ENCODE data around the gene CMPK2. TPM values are rescaled to one million over a fixed set of nuclear protein-coding genes. Genes with fewer than 3 reads are reported as not detected.

CMPK2 gene
- total RNA-seq, 3 donors from 2014 or later, result 7.2 to 15.8 (median 9.8) TPM

DNA sequence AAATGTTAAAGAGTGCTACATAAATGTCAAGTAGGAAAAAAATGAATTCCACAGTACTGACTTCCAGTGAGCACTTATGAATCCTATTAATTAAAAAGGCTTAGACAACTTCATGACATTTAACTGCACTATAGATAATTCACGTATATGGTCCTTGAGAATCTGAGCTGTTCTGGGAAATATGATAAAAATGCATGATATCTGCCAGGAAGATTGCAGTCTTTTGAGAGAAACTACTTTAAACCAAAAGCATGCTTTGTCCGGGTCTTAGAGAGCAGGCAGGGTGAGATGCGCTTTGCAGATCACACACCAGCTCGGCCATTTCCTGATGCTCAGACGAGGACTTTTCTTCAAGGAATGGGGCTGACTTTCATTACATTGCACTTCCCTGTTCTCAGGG lies 42.6 kb downstream of the CMPK2 start:
- ATAC-seq (no peak), DNase-seq (no peak)
- no peaks in the 10 kb centered on the region for H3K4me1 ChIP-seq (ENCODE audit: low read depth)
- TF ChIP-seq, protein P1, sequence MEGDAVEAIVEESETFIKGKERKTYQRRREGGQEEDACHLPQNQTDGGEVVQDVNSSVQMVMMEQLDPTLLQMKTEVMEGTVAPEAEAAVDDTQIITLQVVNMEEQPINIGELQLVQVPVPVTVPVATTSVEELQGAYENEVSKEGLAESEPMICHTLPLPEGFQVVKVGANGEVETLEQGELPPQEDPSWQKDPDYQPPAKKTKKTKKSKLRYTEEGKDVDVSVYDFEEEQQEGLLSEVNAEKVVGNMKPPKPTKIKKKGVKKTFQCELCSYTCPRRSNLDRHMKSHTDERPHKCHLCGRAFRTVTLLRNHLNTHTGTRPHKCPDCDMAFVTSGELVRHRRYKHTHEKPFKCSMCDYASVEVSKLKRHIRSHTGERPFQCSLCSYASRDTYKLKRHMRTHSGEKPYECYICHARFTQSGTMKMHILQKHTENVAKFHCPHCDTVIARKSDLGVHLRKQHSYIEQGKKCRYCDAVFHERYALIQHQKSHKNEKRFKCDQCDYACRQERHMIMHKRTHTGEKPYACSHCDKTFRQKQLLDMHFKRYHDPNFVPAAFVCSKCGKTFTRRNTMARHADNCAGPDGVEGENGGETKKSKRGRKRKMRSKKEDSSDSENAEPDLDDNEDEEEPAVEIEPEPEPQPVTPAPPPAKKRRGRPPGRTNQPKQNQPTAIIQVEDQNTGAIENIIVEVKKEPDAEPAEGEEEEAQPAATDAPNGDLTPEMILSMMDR (IDR thresholded peaks at IDR 0.05), result no peak
- intact Hi-C loops (cut with DNase I, micrococcal nuclease), result no loop called here
- H3K36me3 ChIP-seq (ENCODE audit: low read depth), result no peaks in the 10 kb centered on the region
- no peak overlapping the region for H3K4me3 ChIP-seq
- no peaks in the 10 kb centered on the region for H3K9me3 ChIP-seq

GRCh38 chr2:6822406-6822805 lies 43.3 kb downstream of the CMPK2 start:
- H3K4me3 ChIP-seq, result no peak overlapping the region
- TF ChIP-seq, protein P1 (IDR thresholded peaks at IDR 0.05), result no peak
- no peaks in the 10 kb centered on the region for H3K4me1 ChIP-seq (ENCODE audit: low read depth)
- no peak for ATAC-seq
- H3K9me3 ChIP-seq, result no peaks in the 10 kb centered on the region
- DNase-seq, result no peak
- H3K36me3 ChIP-seq (ENCODE audit: low read depth), result no peaks in the 10 kb centered on the region
- intact Hi-C loops (cut with DNase I, micrococcal nuclease), result no loop called here

DNA sequence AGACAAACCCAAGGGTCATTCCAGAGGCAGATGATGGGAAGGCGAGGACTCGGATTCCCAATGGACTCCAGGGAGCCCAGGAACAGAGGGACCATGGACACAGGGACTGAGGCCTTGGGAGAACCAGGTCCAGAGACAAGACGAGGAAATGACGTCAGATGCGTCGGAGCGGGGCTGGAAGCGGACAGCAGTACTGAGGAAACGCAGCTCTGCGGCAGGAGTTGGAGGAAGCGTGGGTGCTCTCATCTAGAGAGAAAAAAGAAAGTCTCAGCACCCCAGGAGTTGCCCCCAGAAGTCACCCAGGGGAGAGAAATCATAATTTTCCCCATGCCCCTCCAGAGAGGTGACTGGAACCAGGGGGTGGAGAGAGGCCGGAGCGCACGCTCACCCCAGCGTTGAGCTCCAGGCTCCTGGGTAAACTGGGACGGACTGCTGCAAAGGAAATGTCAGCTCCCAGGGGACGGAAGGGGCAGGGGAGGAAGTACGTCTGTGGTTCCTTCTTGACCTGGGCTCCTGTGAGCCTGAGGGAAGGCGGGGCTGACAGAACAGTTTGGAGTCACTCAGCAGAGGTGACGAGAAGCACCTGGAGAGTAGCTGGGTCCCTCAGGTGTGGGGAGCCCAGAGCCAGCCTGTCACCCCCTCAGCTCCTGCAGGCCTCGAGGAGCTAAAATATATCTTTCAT lies 44.7 kb downstream of the CMPK2 start:
- TF ChIP-seq, protein P1 (IDR thresholded peaks at IDR 0.05), result no peak
- no peak for DNase-seq
- intact Hi-C loops (cut with DNase I, micrococcal nuclease), result no loop called here
- Histone ChIP-seq H3K4me3 (no peak overlapping the region), H3K4me1 (ENCODE audit: low read depth) (no peaks in the 10 kb centered on the region), H3K9me3 (no peaks in the 10 kb centered on the region), H3K36me3 (ENCODE audit: low read depth) (no peaks in the 10 kb centered on the region)
- ATAC-seq, result no peak

GRCh38 chr2:6820236-6820635 lies 45.5 kb downstream of the CMPK2 start:
- DNase-seq (no peak), ATAC-seq (no peak)
- H3K36me3 ChIP-seq (ENCODE audit: low read depth), result no peaks in the 10 kb centered on the region
- H3K4me3 ChIP-seq, result no peak overlapping the region
- TF ChIP-seq, protein P1 (IDR thresholded peaks at IDR 0.05), result no peak
- intact Hi-C loops (cut with DNase I, micrococcal nuclease), result no loop called here
- H3K4me1 ChIP-seq (ENCODE audit: low read depth), result no peaks in the 10 kb centered on the region
- peaks cover 3% of the 10 kb centered on the region for H3K9me3 ChIP-seq

- Histone ChIP-seq H3K4me1 (ENCODE audit: low read depth) (no peaks in the 10 kb centered on the region), H3K36me3 (ENCODE audit: low read depth) (no peaks in the 10 kb centered on the region), H3K4me3 (no peak overlapping the region), H3K9me3 (peaks cover 3% of the 10 kb centered on the region)
- TF ChIP-seq, protein P1 (IDR thresholded peaks at IDR 0.05), result no peak
- no peak for DNase-seq
- intact Hi-C loops (cut with DNase I, micrococcal nuclease), result no loop called here
- no peak for ATAC-seq
These were observed 46.0 kb downstream of the CMPK2 start for GRCh38 chr2:6819668-6820067.

- Histone ChIP-seq H3K36me3 (ENCODE audit: low read depth) (no peaks in the 10 kb centered on the region), H3K4me3 (no peak overlapping the region), H3K9me3 (peaks cover 3% of the 10 kb centered on the region), H3K4me1 (ENCODE audit: low read depth) (no peaks in the 10 kb centered on the region)
- DNase-seq (no peak), ATAC-seq (no peak)
- intact Hi-C loops (cut with DNase I, micrococcal nuclease), result no loop called here
- TF ChIP-seq, protein P1 (IDR thresholded peaks at IDR 0.05), result no peak
These were observed 47.7 kb downstream of the CMPK2 start for GRCh38 chr2:6818012-6818411.

Measured in mucosa of descending colon (tissue), 3 donors.